Renal cortex interstitium (tissue), 11 donors: Measurements from ENCODE around the gene PPOX. TPM values are rescaled to one million over a fixed set of nuclear protein-coding genes. Genes with fewer than 3 reads are reported as not detected.

Experiments used
- DNase-seq, 11 donors: peaks; one replicate each; pipeline ENCODE4 v3.0.0-alpha.2; 2013; ENCODE audit warnings: low read depth in 9 of 11, low spot score in 4 of 11; ENCODE audit errors: extremely low read depth in 1 of 11
- polyA plus RNA-seq, 3 donors: library from polyadenylated mRNA; unstranded; fragments of 120-200 nt; gene quantifications; one replicate each; pipeline ENCODE4 v1.2.1, GENCODE V29; 2013; ENCODE audit not compliant: insufficient read length in 3 of 3

The PPOX gene
- polyA plus RNA-seq, 3 donors: 31.0 to 61.5 (median 38.3) TPM

- no peak for DNase-seq
Observed at GRCh38 chr1:161191971-161192370, 25.7 kb downstream of the PPOX start.

DNA sequence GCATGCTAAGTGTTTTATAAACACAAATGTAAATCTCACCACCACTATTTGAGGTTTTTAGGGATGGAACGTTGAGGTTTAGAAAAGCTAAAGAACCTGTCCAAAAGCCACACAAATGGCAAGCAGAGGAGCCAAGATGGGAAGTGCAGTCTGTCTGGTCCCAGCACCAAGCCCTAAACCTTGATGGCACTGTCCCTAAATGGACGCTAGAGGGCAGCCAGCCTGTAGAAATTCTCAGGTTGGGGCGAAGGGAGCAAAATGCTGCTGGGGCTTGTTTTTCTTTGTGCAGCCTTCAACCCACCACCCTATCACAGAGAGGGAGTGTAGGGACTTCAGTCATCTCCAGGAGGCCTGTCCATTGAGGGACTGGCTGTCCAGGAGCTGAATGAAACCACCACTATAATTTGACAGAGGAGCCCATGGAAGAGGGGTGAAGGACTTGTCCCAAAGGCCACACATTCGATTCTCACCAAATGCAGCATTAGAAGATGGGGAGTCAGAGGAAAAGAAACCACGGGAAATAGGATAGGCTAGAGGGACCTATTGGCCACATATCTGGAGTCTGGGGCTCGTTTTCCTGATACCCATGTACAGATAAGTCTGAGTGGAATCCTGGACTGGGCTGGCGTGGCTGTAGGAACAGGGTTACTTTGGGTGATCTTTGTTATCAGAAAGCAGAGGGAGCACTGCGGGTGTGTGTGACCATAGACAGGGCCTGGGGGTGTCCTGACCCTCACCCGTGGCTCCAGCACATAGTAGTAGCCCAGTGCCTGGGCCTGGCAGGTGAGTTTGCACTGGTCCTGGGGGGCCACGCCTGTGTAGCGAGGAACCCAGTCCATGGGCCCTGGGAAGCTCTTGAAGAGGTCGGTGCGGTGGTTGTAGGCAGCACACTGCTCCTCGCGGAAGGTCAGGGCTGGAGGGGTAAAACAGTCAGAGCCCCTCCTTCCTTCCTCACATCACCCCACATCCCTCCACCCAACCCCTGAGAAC, 26.5 kb downstream of the PPOX start:
- peak in 1 of 11 donors; percentile 46 for DNase-seq

DNA sequence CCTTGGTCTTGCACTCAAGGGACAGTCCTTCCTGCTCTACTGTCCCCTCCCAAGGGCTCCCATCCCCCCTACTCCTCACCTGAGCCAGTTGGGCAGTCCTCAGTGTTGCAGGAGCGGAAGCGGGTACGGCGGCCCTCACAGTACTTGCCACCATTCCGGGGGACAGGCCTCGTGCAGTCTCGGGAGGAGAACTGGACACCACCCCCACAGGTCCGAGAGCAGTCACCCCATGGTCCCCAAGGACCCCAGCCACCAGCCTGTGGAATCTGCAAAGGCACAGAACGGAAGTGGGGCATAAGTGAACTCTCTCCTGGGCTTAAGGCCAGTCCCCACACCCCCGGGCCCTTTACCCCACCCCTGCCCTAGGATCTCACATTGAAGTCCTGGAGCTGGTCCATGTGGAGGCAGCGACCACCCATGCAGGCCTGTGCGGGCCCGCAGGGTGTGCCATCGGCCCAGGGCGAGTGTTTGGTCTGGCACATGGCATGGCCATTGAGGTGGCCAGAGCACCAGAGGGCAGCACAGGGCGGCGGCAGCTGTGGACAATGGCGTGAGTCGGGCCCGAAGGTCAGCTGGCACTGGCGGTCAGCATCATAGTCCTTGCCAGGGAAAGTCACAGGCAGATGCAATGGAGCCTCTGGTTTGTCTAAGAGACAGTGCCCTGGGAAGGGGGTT, 27.5 kb downstream of the PPOX start:
- no peak for DNase-seq

GRCh38 chr1:161195171-161195570, 28.9 kb downstream of the PPOX start:
- no peak for DNase-seq

DNA sequence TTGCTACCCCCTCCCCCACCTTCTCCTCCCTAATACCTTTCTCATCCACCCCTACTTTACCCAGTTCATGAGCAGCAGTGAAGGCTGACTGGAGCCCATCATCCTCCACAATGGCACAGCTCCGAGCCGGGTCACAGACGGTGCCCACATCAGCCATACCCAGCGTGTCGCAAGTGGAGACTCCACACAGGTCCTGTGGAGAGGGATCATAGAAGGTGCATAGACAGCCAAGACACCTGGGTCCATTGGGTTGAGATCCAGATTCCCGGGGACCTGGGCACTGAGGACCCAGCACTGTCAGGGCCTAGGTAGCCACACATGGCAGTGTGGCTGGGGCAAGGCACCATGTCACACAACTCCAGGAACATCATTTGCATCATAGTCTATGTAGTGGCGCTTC, 29.9 kb downstream of the PPOX start:
- DNase-seq: no peak

DNA sequence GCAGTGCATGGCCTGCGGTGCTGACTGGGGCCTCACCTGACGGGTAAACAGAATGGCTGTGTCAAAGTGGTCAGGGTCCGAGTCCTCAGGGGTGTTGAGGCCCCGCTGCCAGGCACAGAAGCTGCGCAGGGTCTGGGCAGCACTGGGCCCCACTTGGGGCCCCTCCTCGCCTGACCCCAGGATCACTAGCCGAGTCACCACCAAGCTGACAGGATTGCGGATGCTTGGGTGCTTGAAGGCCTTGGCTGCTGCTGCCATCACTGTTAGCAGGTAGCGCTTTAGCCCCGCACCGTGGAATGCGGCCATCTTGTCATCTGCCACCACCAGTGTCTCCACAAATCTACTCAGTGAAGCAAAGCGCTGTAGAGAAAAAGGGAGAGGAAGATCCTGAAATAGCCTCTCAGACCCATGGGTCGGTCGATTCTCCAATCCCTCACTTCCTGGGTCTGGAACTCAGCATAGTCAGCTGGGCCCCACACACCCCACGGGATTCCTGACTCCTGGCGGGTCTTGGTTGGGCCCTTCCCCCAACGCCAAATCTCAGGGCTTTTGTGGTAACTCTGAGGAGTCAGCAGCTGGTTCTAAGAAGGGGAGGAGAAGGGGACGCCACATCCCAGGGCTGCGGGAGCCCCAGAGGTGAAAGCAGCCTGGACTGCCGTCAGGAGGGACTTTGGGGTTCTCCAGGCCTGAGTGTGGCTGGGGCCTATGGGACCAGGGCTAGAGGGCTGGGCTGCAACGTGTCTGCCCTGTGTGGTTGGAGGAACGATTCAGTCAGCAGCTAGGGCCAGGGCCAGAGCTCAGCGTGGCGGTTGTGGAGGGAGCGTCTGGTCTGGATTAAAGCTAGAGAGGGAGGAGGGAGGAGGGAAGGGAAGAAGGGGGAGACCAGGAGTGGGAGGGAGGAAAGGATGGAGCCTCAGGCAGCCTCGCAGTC, 30.6 kb downstream of the PPOX start:
- peak in 1 of 11 donors; percentile 39 for DNase-seq

GRCh38 chr1:161197560-161198193, 31.5 kb downstream of the PPOX start:
- no peak for DNase-seq

- DNase-seq: peak in 2 of 11 donors; percentile 29 to 67
Observed at GRCh38 chr1:161198194-161198896, 32.1 kb downstream of the PPOX start.

GRCh38 chr1:161198897-161199431, 32.7 kb downstream of the PPOX start, which contains the start of gene ADAMTS4:
Gene ADAMTS4, minus strand, starts transcription at chr1:161199054. Its CDS starts 427 bp downstream, at chr1:161198627.
- peak in 1 of 11 donors; percentile 30 for DNase-seq

- no peak for DNase-seq
Observed at GRCh38 chr1:161199506-161200139, 33.4 kb downstream of the PPOX start.

DNA sequence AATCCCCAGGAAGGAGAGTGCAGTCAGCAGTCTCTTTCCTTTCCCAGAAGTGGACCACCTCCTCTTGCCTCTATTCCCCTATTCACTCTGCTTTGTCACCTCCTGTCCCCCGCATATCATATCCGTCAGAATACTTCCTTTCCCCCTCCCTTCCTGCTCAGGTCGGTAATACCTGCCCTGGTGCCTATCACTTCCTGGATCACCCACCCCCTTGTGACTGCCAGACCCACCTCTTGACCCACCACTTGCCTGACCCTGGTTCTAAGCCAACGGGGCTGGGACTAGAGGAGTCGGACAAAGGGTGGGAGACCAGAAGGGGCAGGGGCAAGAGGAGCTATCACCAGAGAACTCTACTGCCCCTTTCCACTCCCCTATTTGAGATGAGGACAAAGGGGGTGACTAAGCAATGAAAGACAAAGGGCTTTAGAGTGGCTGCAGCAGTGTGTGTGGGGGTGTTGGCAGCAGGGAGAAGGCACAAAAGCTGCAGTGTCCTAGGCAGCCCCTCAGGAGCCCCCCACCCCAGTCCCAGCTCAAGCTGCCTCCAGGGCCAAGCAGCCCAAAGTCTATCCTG, 34.3 kb downstream of the PPOX start:
- DNase-seq: no peak

GRCh38 chr1:161200992-161201835, 35.0 kb downstream of the PPOX start:
- DNase-seq: no peak

DNA sequence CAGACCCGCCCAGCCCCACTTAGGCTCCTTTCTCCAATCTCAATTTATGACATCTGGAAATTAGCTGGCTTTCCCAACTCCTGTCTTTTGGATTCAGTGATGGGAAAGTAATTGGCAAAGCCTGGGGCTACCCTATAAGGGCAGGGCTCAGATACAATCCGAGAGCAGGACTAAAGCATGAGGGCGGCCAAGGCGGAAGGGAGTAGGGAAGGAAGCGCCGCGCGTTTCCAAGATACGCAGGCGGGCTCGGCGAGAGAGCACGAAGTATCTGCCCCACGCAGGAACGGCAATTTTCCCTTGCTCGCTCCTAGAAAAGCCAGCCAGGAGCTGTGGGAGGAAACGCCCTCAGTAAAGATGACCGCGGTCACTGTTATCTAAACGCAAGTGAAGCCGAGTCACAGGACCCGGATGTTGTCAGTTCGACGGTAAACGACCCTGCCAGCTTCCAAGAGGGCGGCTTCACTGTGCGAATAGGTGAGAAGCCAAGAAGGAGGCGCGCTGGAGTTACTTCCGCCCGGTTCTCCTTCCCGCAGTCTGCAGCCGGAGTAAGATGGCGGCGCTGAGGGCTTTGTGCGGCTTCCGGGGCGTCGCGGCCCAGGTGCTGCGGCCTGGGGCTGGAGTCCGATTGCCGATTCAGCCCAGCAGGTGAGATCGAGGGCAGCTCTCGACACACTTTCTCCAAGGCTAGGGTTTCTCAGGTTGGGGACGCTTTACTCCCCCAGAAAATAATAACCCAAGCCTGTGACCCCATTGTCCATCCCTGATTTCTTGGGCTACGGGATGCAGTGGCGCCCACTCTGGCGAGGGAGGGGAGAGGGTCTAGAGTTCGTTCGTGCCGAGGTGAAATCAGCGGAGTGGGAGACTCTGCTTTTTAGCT, 35.8 kb downstream of the PPOX start, which contains the start of gene NDUFS2:
Gene NDUFS2 (plus strand): TSS at position 532 of the 877 bp plus-strand sequence. CDS start 19 bp downstream, at position 551.
- DNase-seq: peak; percentile 94 to 99 (median 99)

DNA sequence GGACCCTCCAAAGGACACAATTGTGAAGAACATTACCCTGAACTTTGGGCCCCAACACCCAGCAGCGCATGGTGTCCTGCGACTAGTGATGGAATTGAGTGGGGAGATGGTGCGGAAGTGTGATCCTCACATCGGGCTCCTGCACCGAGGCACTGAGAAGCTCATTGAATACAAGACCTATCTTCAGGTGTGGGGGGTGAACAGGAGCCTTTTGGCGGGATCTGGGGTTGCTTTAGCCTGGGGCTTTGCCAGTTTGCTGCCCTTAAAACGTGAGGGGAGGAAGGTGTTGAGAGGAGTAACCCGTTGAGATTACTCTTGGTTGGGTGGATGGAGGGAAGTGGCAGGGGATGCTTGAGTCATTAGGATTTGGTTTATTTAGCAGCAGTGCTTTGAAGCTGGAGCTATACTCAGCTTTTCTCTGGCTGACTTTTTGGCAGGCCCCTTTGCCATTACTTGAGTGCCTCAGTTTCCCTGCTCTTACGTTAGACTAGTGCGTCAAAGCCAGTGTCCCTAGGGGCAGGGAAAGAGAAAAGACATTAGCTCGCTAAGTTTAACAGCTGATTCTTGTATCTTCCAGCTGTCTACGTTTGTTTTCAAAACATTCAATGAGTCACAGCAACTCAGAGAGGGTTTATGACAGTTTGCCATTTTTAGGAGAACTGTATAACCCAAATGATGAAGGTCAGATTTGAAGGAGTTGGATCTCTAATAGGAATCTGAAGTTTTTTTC, 40.4 kb downstream of the PPOX start:
- DNase-seq: no peak
